Measurements from ENCODE around the gene NAMPT.

The NAMPT gene

GRCh38 chr7:106284714-106285050 is at the start of gene NAMPT:
NAMPT (minus strand) TSS chr7:106284983; CDS start chr7:106284884, 99 bp downstream.
- TF ChIP-seq CTCF (conservative IDR thresholded peaks at IDR 0.05), result no peak
- H3K27ac ChIP-seq, result peak within 1 kb of the TSS; percentile 92

GRCh38 chr7:106332201-106332600 is 47.4 kb upstream of the NAMPT start:
- no peak for TF ChIP-seq CTCF (conservative IDR thresholded peaks at IDR 0.05)
- H3K27ac ChIP-seq, result no peak overlapping the region

GRCh38 chr7:106331441-106332175 is 46.8 kb upstream of the NAMPT start:
- H3K27ac ChIP-seq, result no peak overlapping the region
- no peak for TF ChIP-seq CTCF (conservative IDR thresholded peaks at IDR 0.05)

- no peak overlapping the region for H3K27ac ChIP-seq
- TF ChIP-seq CTCF (conservative IDR thresholded peaks at IDR 0.05), result no peak
These were observed 45.4 kb upstream of the NAMPT start for GRCh38 chr7:106329971-106330733.

GRCh38 chr7:106329408-106329807 is 44.6 kb upstream of the NAMPT start:
- no peak overlapping the region for H3K27ac ChIP-seq
- TF ChIP-seq CTCF (conservative IDR thresholded peaks at IDR 0.05), result no peak

- no peak for TF ChIP-seq CTCF (conservative IDR thresholded peaks at IDR 0.05)
- H3K27ac ChIP-seq, result no peak overlapping the region
These were observed 43.0 kb upstream of the NAMPT start for GRCh38 chr7:106327538-106328481.

Data from VCaP (cell line).